Pancreas (tissue), 10 donors: Measurements from ENCODE around the gene SRPK3. TPM values are rescaled to one million over a fixed set of nuclear protein-coding genes. Genes with fewer than 3 reads are reported as not detected.
A peak's percentile ranks its signal among the peaks of the same experiment; 100 is the strongest.

Experiments used
- ATAC-seq, 4 donors: fragments of 200-7000 bp; cut with Tn5 transposase; one replicate each; pipeline versions ENCODE4 v1.8.0 to v1.9.1; 2020; ENCODE audit warnings: mild to moderate bottlenecking in 4 of 4, moderate library complexity in 4 of 4
- DNase-seq, 6 donors: peaks; one replicate each; pipeline ENCODE4 v3.0.0-alpha.2; 2020
- FAIRE-seq: peaks from 2 replicates; lab custom pipeline; 2012; peaks lifted over from hg19 to GRCh38; lab: Jason Lieb, UNC
- H3K27ac ChIP-seq, 4 donors: fragments of 200-600 bp; sonication (generic); 1 replicate in 3 of 4; 2 replicates in 1 of 4; pipeline versions ENCODE4 v1.5.0 to v1.8.0; 2020
- H3K27me3 ChIP-seq, 4 donors: fragments of 200-600 bp; one replicate each; pipeline ENCODE4 v1.8.0; 2021
- H3K36me3 ChIP-seq, 3 donors: fragments of 200-600 bp; sonication (generic) in 1 of 3; one replicate each; pipeline versions ENCODE4 v1.5.0 to v1.8.0; 2020 to 2021
- H3K4me1 ChIP-seq, 3 donors: fragments of 200-600 bp; one replicate each; pipeline ENCODE4 v1.8.0; 2021
- H3K4me3 ChIP-seq, 4 donors: fragments of 200-600 bp; sonication (generic) in 2 of 4; one replicate each; pipeline versions ENCODE4 v1.5.0 to v1.8.0; 2020 to 2021
- H3K9me3 ChIP-seq, 4 donors: fragments of 200-600 bp; one replicate each; pipeline ENCODE4 v1.8.0; 2021
- CTCF ChIP-seq, 4 donors: fragments of 200-600 bp; sonication (generic) in 3 of 4; IDR thresholded peaks; one replicate each; pipeline versions ENCODE4 v1.5.0 to v1.8.0; 2021; ENCODE audit warnings: antibody characterized with exemption in 4 of 4
- WGBS, 2 donors: extraction: QIAGEN DNeasy Blood & Tissue Kit; methylation state at CpG; one replicate each; pipeline ENCODE4 v1.1.7; 2013; 5-methylcytosine and 5-hydroxymethylcytosine counted together
- intact Hi-C, 3 donors: fragments of 100-400 bp; cut with DNase I; formaldehyde crosslinking; loops; one replicate each; pipeline versions ENCODE4 v1.11.1 to v1.14.2; 2022
- polyA plus RNA-seq, 2 donors: library from polyadenylated mRNA; stranded (reverse); fragments of 200-250 nt; gene quantifications; one replicate each; pipeline ENCODE4 v1.2.3, GENCODE V29; 2013
- total RNA-seq, 6 donors: library from RNA; stranded (reverse); fragmentation: NEBNext Ultra II Directional in 4 of 6; extraction: Animal tissue kit (Norgen Biotek cat#: 25700) in 4 of 6; gene quantifications; one replicate each; pipeline versions ENCODE4 v1.2.1 to v1.2.4, GENCODE V29; 2021 to 2023
- donor health status: healthy with polysubstance abuse.
- donor health status: DM: no; HTN: no; CAD: no; lungs with moderate emphysema.
- donor health status: DM: no; HTN: no; CAD: no.
- donor health status: control.
- donor health status: control.
- donor health status: Bipolar disorder and iron deficiency.
- donor health status: DM: yes; HTN: yes; CAD: no.
- donor health status: DM: no; HTN: no; CAD: no.
- donor health status: DM: no; HTN: no; CAD: no.
- donor health status: DM: yes; HTN: yes; CAD: no.

Gene SRPK3
- total and polyA plus RNA-seq, 8 donors = 0.12 to 1.5 (median 0.24) TPM; not detected in 1

- FAIRE-seq (no peak), ATAC-seq (no peak), DNase-seq (peak in 1 of 6 donors; percentile 48)
- H3K36me3 ChIP-seq = no peaks in the 10 kb centered on the region
- H3K9me3 ChIP-seq = no peaks in the 10 kb centered on the region
- 76 to 87% methylated on average over 15 of the region's 15 CpGs for WGBS, 2 donors
- no peak overlapping the region for H3K27ac ChIP-seq
- no peaks in the 10 kb centered on the region for H3K27me3 ChIP-seq
- H3K4me1 ChIP-seq = no peaks in the 10 kb centered on the region
- intact Hi-C loops = no loop called here
- no peak overlapping the region for H3K4me3 ChIP-seq
- no peak for TF ChIP-seq CTCF (IDR thresholded peaks at IDR 0.05)
Observed at GRCh38 chrX:153733651-153734240, 47.1 kb upstream of the SRPK3 start.

- intact Hi-C loops = no loop called here
- ATAC-seq (no peak), DNase-seq (peak in 1 of 6 donors; percentile 4), FAIRE-seq (no peak)
- 61 to 87% methylated on average over 2 of the region's 2 CpGs for WGBS, 2 donors
- Histone ChIP-seq H3K9me3 (no peaks in the 10 kb centered on the region), H3K36me3 (no peaks in the 10 kb centered on the region), H3K4me3 (no peak overlapping the region), H3K27me3 (no peaks in the 10 kb centered on the region), H3K4me1 (no peaks in the 10 kb centered on the region), H3K27ac (no peak overlapping the region)
- TF ChIP-seq CTCF (IDR thresholded peaks at IDR 0.05) = no peak
Observed at GRCh38 chrX:153734871-153735270, 46.0 kb upstream of the SRPK3 start.

GRCh38 chrX:153735274-153735673 lies 45.6 kb upstream of the SRPK3 start:
- no peaks in the 10 kb centered on the region for H3K36me3 ChIP-seq
- ATAC-seq (no peak), FAIRE-seq (no peak), DNase-seq (peak in 1 of 6 donors; percentile 4)
- H3K27ac ChIP-seq = no peak overlapping the region
- no peaks in the 10 kb centered on the region for H3K4me1 ChIP-seq
- H3K27me3 ChIP-seq = no peaks in the 10 kb centered on the region
- H3K4me3 ChIP-seq = no peak overlapping the region
- intact Hi-C loops = no loop called here
- no peaks in the 10 kb centered on the region for H3K9me3 ChIP-seq
- WGBS, 2 donors = 83 to 85% methylated on average over 9 of the region's 9 CpGs
- TF ChIP-seq CTCF (IDR thresholded peaks at IDR 0.05) = no peak

- Histone ChIP-seq H3K27ac (no peak overlapping the region), H3K27me3 (no peaks in the 10 kb centered on the region), H3K4me3 (no peak overlapping the region), H3K4me1 (no peaks in the 10 kb centered on the region), H3K9me3 (no peaks in the 10 kb centered on the region), H3K36me3 (no peaks in the 10 kb centered on the region)
- WGBS, 2 donors = 88 to 92% methylated on average over 30 of the region's 30 CpGs
- FAIRE-seq (no peak), ATAC-seq (no peak), DNase-seq (peak in 1 of 6 donors; percentile 67)
- no peak for TF ChIP-seq CTCF (IDR thresholded peaks at IDR 0.05)
- intact Hi-C loops = no loop called here
Observed at GRCh38 chrX:153736071-153736820, 44.6 kb upstream of the SRPK3 start.
